Body of pancreas (tissue), 4 donors: ENCODE results near the gene GPR35. TPM values are rescaled to one million over a fixed set of nuclear protein-coding genes. Genes with fewer than 3 reads are reported as not detected.

Source experiments
- ATAC-seq: fragments of 150-250 bp; one replicate; pipeline ENCODE4 v1.9.1; 2016
- DNase-seq, 4 donors: peaks; one replicate each; pipeline ENCODE4 v3.0.0-alpha.2; 2019
- H3K27ac ChIP-seq, 4 donors: fragments of 200-600 bp; sonication (generic); 1 replicate in 3 of 4; 2 replicates in 1 of 4; pipeline versions ENCODE4 v1.5.1 to v1.6.1; 2016 to 2019; ENCODE audit warnings: mild to moderate bottlenecking in 1 of 4, mixed read lengths in 1 of 4, moderate library complexity in 1 of 4
- H3K27me3 ChIP-seq, 2 donors: fragments of 200-600 bp; sonication (generic); one replicate each; pipeline ENCODE4 v1.6.0; 2016; ENCODE audit warnings: mild to moderate bottlenecking in 1 of 2
- H3K36me3 ChIP-seq, 2 donors: fragments of 200-600 bp; sonication (generic); replicated peaks in 1 of 2; 2 replicates each; pipeline ENCODE4 v1.5.1; 2016; ENCODE audit warnings: low read depth in 2 of 2; ENCODE audit not compliant: insufficient read depth in 1 of 2
- H3K4me1 ChIP-seq: fragments of 200-600 bp; sonication (generic); one replicate; pipeline ENCODE4 v1.6.0; 2016
- H3K4me3 ChIP-seq, 2 donors: fragments of 200-600 bp; sonication (generic); 1 replicate in 1 of 2; 2 replicates in 1 of 2; pipeline ENCODE4 v1.5.1; 2016 to 2019
- H3K9me3 ChIP-seq, 3 donors: fragments of 200-600 bp; sonication (generic); 1 replicate in 2 of 3; 2 replicates in 1 of 3; pipeline ENCODE4 v1.5.1; 2016
- CTCF ChIP-seq, 7 experiments: fragments of 450-650 bp in 4 of 7; fragments of 200-600 bp in 3 of 7; sonication (generic) in 3 of 7; IDR thresholded peaks; one replicate each; pipeline ENCODE4 v1.5.1; 2016 to 2019; ENCODE audit warnings: antibody characterized with exemption in 7 of 7
- POLR2A ChIP-seq, 3 donors: fragments of 450-650 bp; IDR thresholded peaks; one replicate each; pipeline ENCODE4 v1.6.1; 2016; ENCODE audit warnings: antibody characterized with exemption in 3 of 3, mild to moderate bottlenecking in 2 of 3
- WGBS, 2 donors: methylation state at CpG; one replicate each; pipeline ENCODE4 v1.1.5; 2017; 5-methylcytosine and 5-hydroxymethylcytosine counted together
- intact Hi-C: fragments of 100-400 bp; cut with DNase I; formaldehyde crosslinking; loops from one replicate; pipeline ENCODE4 v1.15.1; 2023
- total RNA-seq, 2 donors: library from RNA; depleted of rRNA; stranded (reverse); fragments of >200 nt; gene quantifications; one replicate each; pipeline ENCODE4 v1.1.0, GENCODE V29; 2016

GPR35 gene
- total RNA-seq, 2 donors from 2014 or later, result 0.33 to 3.4 TPM

GRCh38 chr2:240578110-240578450, 47.2 kb upstream of the GPR35 start:
- intact Hi-C loops, result no loop called here
- TF ChIP-seq POLR2A (IDR thresholded peaks at IDR 0.05), result no peak
- TF ChIP-seq CTCF (IDR thresholded peaks at IDR 0.05), result no peak
- Histone ChIP-seq H3K27ac (peak overlapping the region in 1 of 4 donors; percentile 73), H3K36me3 (peaks cover 8 to 20% of the 10 kb centered on the region in 2 donors), H3K4me3 (no peak overlapping the region), H3K27me3 (no peaks in the 10 kb centered on the region), H3K9me3 (no peaks in the 10 kb centered on the region), H3K4me1 (peaks cover 24% of the 10 kb centered on the region)
- no peak for DNase-seq
- no peak for ATAC-seq
- WGBS, 2 donors, result 83% methylated on average over 7 of the region's 9 CpGs; no CpG with 5 or more reads in 1 of the 2 donors

GRCh38 chr2:240578488-240578887, 46.8 kb upstream of the GPR35 start:
- WGBS, 2 donors, result 92 to 95% methylated on average over 4 to 8 of the region's 8 CpGs
- Histone ChIP-seq H3K9me3 (no peaks in the 10 kb centered on the region), H3K36me3 (peaks cover 8 to 20% of the 10 kb centered on the region in 2 donors), H3K4me1 (peaks cover 24% of the 10 kb centered on the region), H3K27ac (peak overlapping the region in 1 of 4 donors; percentile 73), H3K27me3 (no peaks in the 10 kb centered on the region), H3K4me3 (no peak overlapping the region)
- no peak for TF ChIP-seq CTCF (IDR thresholded peaks at IDR 0.05)
- no peak for TF ChIP-seq POLR2A (IDR thresholded peaks at IDR 0.05)
- DNase-seq (no peak), ATAC-seq (no peak)
- intact Hi-C loops, result no loop called here

GRCh38 chr2:240579071-240579762, 46.1 kb upstream of the GPR35 start:
- intact Hi-C loops, result no loop called here
- no peak for ATAC-seq
- peak overlapping the region; percentile 45 to 83 (median 72) for H3K27ac ChIP-seq
- H3K4me1 ChIP-seq, result peaks cover 30% of the 10 kb centered on the region
- H3K36me3 ChIP-seq, result peaks cover 8 to 20% of the 10 kb centered on the region in 2 donors
- H3K9me3 ChIP-seq, result no peaks in the 10 kb centered on the region
- 90 to 92% methylated on average over 7 to 12 of the region's 12 CpGs for WGBS, 2 donors
- no peak for DNase-seq
- H3K27me3 ChIP-seq, result no peaks in the 10 kb centered on the region
- TF ChIP-seq POLR2A (IDR thresholded peaks at IDR 0.05) (no peak), CTCF (IDR thresholded peaks at IDR 0.05) (no peak)
- no peak overlapping the region for H3K4me3 ChIP-seq

GRCh38 chr2:240579771-240580614, 45.3 kb upstream of the GPR35 start:
- WGBS, 2 donors, result 35 to 36% methylated on average over 25 to 27 of the region's 27 CpGs
- peak; percentile 83 to 86 (median 85) for DNase-seq
- no peak overlapping the region for H3K4me3 ChIP-seq
- peaks cover 37% of the 10 kb centered on the region for H3K4me1 ChIP-seq
- peaks cover 7 to 20% of the 10 kb centered on the region in 2 donors for H3K36me3 ChIP-seq
- peak; percentile 79 for ATAC-seq
- intact Hi-C loops, result no loop called here
- no peaks in the 10 kb centered on the region for H3K9me3 ChIP-seq
- peak overlapping the region; percentile 45 to 83 (median 72) for H3K27ac ChIP-seq
- no peaks in the 10 kb centered on the region for H3K27me3 ChIP-seq
- TF ChIP-seq POLR2A (IDR thresholded peaks at IDR 0.05), result peak in 1 of 3 donors; percentile 27
- TF ChIP-seq CTCF (IDR thresholded peaks at IDR 0.05), result peak; percentile 21 to 62 (median 54)
